GM19452 (cell line): ENCODE data around the gene CPEB4.

Experiments
- ATAC-seq: cut with Tn5 transposase; IDR thresholded peaks from one replicate; pipeline ENCODE4 v1.9.1; 2021; ENCODE audit not compliant: unreplicated experiment

The CPEB4 gene

GRCh38 chr5:173911623-173912022 is 23.5 kb downstream of the CPEB4 start:
- no peak for ATAC-seq

GRCh38 chr5:173913686-173914321 is 25.7 kb downstream of the CPEB4 start:
- no peak for ATAC-seq

- ATAC-seq, result no peak
Measured at GRCh38 chr5:173915310-173916014, 27.3 kb downstream of the CPEB4 start.

GRCh38 chr5:173916233-173916632 is 28.1 kb downstream of the CPEB4 start:
- no peak for ATAC-seq

- peak; percentile 95 for ATAC-seq
Measured at GRCh38 chr5:173917788-173918786, 29.9 kb downstream of the CPEB4 start.

- no peak for ATAC-seq
Measured at GRCh38 chr5:173919443-173919842, 31.3 kb downstream of the CPEB4 start.

- no peak for ATAC-seq
Measured at GRCh38 chr5:173920024-173920753, 32.0 kb downstream of the CPEB4 start.

- no peak for ATAC-seq
Measured at GRCh38 chr5:173920866-173921555, 32.9 kb downstream of the CPEB4 start.

- ATAC-seq, result no peak
Measured at GRCh38 chr5:173922527-173922926, 34.4 kb downstream of the CPEB4 start.

GRCh38 chr5:173923218-173924095 is 35.3 kb downstream of the CPEB4 start:
- ATAC-seq, result no peak

- no peak for ATAC-seq
Measured at GRCh38 chr5:173924899-173925298, 36.8 kb downstream of the CPEB4 start.

- no peak for ATAC-seq
Measured at GRCh38 chr5:173925449-173926071, 37.4 kb downstream of the CPEB4 start.

- ATAC-seq, result no peak
Measured at GRCh38 chr5:173926359-173926758, 38.2 kb downstream of the CPEB4 start.

- ATAC-seq, result no peak
Measured at GRCh38 chr5:173928871-173929574, 40.9 kb downstream of the CPEB4 start.

GRCh38 chr5:173932695-173933139 is 44.6 kb downstream of the CPEB4 start:
- ATAC-seq, result no peak

- ATAC-seq, result no peak
Measured at GRCh38 chr5:173933901-173934300, 45.8 kb downstream of the CPEB4 start.

- no peak for ATAC-seq
Measured at GRCh38 chr5:173935396-173935795, 47.2 kb downstream of the CPEB4 start.

GRCh38 chr5:173940269-173940668 is 52.1 kb downstream of the CPEB4 start:
- no peak for ATAC-seq
